Measurements from ENCODE around the gene TMEM26.

TMEM26 gene

DNA sequence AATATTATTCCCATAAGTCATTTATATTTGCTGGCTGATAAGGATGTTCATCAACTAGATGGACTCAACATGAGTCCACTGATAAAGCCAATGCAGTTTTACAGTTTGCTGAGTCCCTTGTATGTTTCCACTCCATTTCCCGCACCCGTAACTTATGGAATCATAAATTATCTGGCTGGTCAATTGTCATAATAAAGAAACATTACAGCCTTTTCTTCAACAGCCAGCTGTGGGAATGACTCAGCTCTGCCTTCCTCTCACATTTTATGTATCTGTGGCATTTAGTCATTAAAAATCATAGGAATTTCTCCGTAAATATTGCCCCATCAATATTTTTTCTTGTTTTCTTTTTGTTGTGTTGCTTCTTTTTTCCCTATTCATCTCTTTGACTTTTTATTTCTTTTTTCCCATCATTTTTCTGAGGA lies 22.3 kb upstream of the TMEM26 start:
- H3K36me3 ChIP-seq (ENCODE audit: insufficient read depth, low read depth, low read length) = no peaks in the 10 kb centered on the region
- H3K4me3 ChIP-seq (ENCODE audit: low read length) = no peak overlapping the region
- no peaks in the 10 kb centered on the region for H3K9me3 ChIP-seq (ENCODE audit: insufficient read depth, low read depth, low read length)
- no peaks in the 10 kb centered on the region for H3K27me3 ChIP-seq (ENCODE audit: insufficient read depth, low read length)
- peaks cover 4% of the 10 kb centered on the region; the same call in 1 of the 2 replicates for H3K4me1 ChIP-seq (ENCODE audit: insufficient read depth, low read length)
- H3K9ac ChIP-seq (ENCODE audit: low read depth, low read length) = no peak overlapping the region
- H3K27ac ChIP-seq (ENCODE audit: low read length) = no peak overlapping the region

DNA sequence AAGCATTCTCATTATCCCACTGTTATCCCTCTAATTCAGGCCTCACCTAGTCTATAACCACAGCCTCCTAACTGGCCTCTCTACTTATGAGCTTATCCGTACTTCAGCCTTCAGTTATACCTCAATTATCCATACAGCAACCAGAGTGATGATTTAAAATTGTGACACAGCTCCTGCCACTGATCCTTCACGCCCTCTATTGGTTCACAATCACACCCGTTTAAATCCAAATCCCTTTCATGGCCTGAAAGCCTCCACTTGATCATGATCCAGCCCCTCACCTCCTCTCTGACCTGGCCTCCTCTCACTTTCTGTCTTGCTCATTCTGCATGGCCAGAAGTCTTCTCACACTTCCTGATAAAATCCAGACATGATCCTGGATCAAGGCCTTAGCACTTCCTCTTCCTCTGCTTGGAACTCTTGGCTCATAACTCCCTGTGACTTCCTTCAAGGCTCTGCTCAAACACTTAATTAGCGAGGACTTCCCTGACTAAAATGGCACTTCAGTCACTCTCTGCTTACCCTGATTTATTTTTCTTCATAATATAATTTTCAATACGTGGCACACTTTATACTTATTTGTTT lies 19.0 kb upstream of the TMEM26 start:
- H3K4me1 ChIP-seq (ENCODE audit: insufficient read depth, low read length) = no peaks in the 10 kb centered on the region
- no peak overlapping the region for H3K9ac ChIP-seq (ENCODE audit: low read depth, low read length)
- no peaks in the 10 kb centered on the region for H3K9me3 ChIP-seq (ENCODE audit: insufficient read depth, low read depth, low read length)
- no peak overlapping the region for H3K27ac ChIP-seq (ENCODE audit: low read length)
- H3K27me3 ChIP-seq (ENCODE audit: insufficient read depth, low read length) = no peaks in the 10 kb centered on the region
- H3K4me3 ChIP-seq (ENCODE audit: low read length) = no peak overlapping the region
- H3K36me3 ChIP-seq (ENCODE audit: insufficient read depth, low read depth, low read length) = no peaks in the 10 kb centered on the region

DNA sequence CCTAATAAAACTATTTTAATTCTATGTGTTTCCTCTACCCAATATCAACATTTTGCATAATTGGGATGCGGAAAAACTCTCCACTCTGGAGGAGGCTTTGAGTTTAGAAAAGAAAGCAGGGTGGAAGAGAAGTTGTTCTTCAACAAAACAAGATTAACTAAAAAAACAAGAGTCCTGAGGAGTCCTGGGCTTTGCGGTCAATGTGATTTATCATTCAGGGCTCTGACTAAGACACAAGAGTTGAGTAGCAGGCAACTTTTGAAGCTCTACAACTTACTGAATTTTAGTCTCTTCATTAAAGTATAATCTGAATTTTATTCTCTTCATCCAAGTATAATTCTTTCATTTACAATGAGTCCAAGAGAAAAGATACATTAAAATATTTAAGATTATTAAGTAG lies 18.3 kb upstream of the TMEM26 start:
- Histone ChIP-seq H3K9me3 (ENCODE audit: insufficient read depth, low read depth, low read length) (no peaks in the 10 kb centered on the region), H3K27me3 (ENCODE audit: insufficient read depth, low read length) (no peaks in the 10 kb centered on the region), H3K9ac (ENCODE audit: low read depth, low read length) (no peak overlapping the region), H3K4me1 (ENCODE audit: insufficient read depth, low read length) (no peaks in the 10 kb centered on the region), H3K36me3 (ENCODE audit: insufficient read depth, low read depth, low read length) (no peaks in the 10 kb centered on the region), H3K4me3 (ENCODE audit: low read length) (no peak overlapping the region), H3K27ac (ENCODE audit: low read length) (no peak overlapping the region)

DNA sequence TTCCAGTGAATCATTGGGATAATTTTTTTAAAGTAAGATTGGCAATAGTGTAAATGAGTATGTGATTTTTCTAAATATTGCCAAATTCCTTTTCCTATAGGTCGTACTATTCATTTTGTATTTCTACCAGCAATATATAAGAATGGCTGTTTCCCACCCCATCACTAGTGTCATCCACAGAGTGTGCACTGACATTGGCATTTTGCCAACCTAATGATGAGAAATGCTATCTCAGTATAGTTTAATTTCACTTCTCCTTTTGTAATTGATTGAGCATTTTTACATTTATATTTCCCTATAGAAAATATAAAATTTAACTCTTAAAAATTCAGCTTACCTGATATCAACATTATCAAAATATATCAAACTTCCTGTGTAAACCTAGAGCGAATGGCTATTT lies 17.6 kb upstream of the TMEM26 start:
- Histone ChIP-seq H3K9me3 (ENCODE audit: insufficient read depth, low read depth, low read length) (no peaks in the 10 kb centered on the region), H3K36me3 (ENCODE audit: insufficient read depth, low read depth, low read length) (no peaks in the 10 kb centered on the region), H3K4me1 (ENCODE audit: insufficient read depth, low read length) (no peaks in the 10 kb centered on the region), H3K27ac (ENCODE audit: low read length) (no peak overlapping the region), H3K4me3 (ENCODE audit: low read length) (no peak overlapping the region), H3K9ac (ENCODE audit: low read depth, low read length) (no peak overlapping the region), H3K27me3 (ENCODE audit: insufficient read depth, low read length) (no peaks in the 10 kb centered on the region)

DNA sequence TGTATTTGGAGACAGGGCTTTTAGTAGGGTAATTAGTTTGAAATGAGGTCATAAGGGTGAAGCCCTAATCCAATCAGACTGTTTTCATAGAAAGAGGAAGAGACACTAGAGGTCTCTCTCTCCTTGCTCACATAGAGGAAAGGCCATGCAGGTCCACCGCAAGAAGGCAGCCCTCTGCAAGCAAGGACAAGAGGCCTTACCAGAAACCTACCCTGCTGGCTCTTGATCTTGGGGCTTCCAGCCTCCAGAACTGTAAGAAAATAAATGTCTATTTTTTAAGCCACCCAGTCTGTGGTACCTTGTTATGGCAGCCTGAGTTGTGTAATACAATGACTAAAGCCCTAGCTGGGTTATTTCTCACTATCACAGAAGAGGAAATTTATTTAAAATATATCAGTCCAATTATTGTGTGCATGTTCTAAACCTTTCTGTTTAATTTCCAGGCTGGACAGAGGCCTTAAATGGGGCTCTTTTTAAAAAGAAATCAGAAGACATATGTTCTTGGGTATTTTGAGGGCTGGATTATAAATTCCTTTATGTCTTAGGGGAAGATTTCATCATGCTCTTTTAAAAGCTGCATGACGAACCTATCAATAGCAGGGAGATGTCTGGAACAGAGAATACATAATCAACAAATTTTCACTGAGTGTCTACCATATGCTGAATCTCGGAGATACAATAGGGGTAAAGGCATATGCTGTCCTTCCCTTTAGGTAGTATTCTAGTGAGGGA lies 12.9 kb upstream of the TMEM26 start:
- H3K27me3 ChIP-seq (ENCODE audit: insufficient read depth, low read length) = no peaks in the 10 kb centered on the region
- no peak overlapping the region for H3K9ac ChIP-seq (ENCODE audit: low read depth, low read length)
- H3K27ac ChIP-seq (ENCODE audit: low read length) = no peak overlapping the region
- no peaks in the 10 kb centered on the region for H3K36me3 ChIP-seq (ENCODE audit: insufficient read depth, low read depth, low read length)
- no peaks in the 10 kb centered on the region for H3K9me3 ChIP-seq (ENCODE audit: insufficient read depth, low read depth, low read length)
- H3K4me1 ChIP-seq (ENCODE audit: insufficient read depth, low read length) = no peaks in the 10 kb centered on the region
- H3K4me3 ChIP-seq (ENCODE audit: low read length) = no peak overlapping the region

DNA sequence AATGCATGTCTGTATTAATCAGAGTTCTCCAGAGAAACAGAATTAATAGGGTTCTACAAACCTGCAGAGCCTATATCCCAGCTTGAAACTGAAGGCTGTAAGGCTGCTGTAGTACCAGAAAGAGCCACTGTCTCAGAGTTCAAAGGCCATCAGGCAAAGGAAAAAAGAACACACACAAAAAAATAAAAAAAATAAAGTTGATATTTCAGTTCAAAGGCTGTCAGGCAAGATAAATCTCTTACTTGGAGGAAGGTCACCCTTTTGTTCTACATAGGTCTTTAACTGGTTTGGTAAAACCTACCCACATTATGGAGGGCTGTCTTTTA lies 12.0 kb upstream of the TMEM26 start:
- H3K27ac ChIP-seq (ENCODE audit: low read length) = no peak overlapping the region
- no peaks in the 10 kb centered on the region for H3K36me3 ChIP-seq (ENCODE audit: insufficient read depth, low read depth, low read length)

DNA sequence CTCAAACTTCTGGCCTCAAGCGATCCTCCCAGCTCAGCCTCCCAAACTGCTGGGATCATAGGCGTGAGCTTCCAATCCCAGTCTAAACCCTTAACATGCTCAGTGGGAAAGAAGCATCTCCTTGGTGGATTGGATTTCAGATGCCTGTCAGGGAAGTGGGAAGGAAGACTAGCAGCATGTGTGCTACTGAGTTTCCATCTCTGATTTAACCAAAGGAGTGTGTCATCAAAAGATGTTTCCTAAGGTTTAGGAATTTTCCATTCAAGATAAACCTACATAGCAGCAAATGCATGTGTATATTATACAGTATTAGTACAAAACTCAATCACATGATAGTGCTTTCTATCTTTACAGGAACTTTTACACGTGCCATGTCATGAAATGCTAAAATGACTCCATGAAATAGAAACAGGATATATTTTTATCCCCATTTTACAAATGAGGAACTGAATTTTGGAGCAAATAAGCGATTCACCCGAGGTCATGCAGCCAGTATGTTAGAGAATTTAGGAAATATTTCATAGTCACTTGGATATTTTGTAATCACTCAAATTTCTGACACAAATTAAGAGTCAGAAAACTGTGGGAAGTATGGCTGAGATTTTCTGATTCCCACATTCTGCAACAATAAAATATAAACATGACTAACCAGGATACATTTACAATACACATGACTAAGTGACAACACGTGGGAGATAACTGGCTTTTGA lies 11.4 kb upstream of the TMEM26 start:
- Histone ChIP-seq H3K4me1 (ENCODE audit: insufficient read depth, low read length) (no peaks in the 10 kb centered on the region), H3K9ac (ENCODE audit: low read depth, low read length) (no peak overlapping the region), H3K27ac (ENCODE audit: low read length) (no peak overlapping the region), H3K4me3 (ENCODE audit: low read length) (no peak overlapping the region), H3K36me3 (ENCODE audit: insufficient read depth, low read depth, low read length) (no peaks in the 10 kb centered on the region), H3K27me3 (ENCODE audit: insufficient read depth, low read length) (no peaks in the 10 kb centered on the region), H3K9me3 (ENCODE audit: insufficient read depth, low read depth, low read length) (no peaks in the 10 kb centered on the region)

More for the DNA sequence above, 12.0 kb upstream of the TMEM26 start:
- Histone ChIP-seq H3K9ac (ENCODE audit: low read depth, low read length) (no peak overlapping the region), H3K9me3 (ENCODE audit: insufficient read depth, low read depth, low read length) (no peaks in the 10 kb centered on the region), H3K4me3 (ENCODE audit: low read length) (no peak overlapping the region), H3K4me1 (ENCODE audit: insufficient read depth, low read length) (no peaks in the 10 kb centered on the region), H3K27me3 (ENCODE audit: insufficient read depth, low read length) (no peaks in the 10 kb centered on the region)

DNA sequence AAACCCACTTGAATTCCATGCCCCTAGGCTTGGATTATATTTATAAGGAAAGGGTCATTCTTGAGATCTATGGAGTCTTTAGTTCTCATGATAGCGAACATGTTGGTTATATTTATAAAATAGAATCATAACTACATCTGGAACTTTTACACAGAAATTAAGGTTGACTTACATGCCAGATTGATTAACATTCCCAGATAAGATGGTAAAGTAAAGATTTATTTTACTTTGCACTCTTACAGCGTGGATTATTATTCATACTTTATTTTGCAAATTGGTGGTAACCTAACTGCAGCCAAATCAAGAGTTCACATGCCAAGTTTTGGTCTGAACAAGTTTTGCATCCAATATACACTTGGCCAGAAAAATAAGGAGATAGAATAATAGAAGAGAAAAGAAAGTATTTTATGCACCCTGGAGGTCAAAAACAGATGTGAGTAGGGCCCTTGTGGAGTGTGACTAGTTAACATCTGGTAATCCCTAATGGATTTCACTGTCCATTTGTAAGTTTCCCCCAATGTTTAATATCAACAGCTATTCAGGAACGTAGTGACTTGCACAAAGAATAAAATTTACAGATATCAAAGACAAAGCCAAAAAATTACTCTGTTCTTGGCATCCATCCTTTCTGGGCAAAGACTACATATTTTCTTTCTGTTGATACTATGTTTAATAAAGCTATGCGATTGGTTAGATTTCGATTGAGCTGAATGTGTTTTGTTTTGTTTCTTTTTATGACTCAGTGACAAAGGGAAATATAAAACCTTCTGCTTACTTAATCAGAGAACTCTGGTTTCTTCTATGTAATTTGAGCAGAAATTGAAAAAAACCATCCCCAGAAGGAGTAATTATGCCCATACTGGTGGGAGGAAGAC lies 10.1 kb upstream of the TMEM26 start:
- Histone ChIP-seq H3K9me3 (ENCODE audit: insufficient read depth, low read depth, low read length) (no peaks in the 10 kb centered on the region), H3K27ac (ENCODE audit: low read length) (no peak overlapping the region), H3K4me1 (ENCODE audit: insufficient read depth, low read length) (no peaks in the 10 kb centered on the region), H3K4me3 (ENCODE audit: low read length) (no peak overlapping the region), H3K27me3 (ENCODE audit: insufficient read depth, low read length) (no peaks in the 10 kb centered on the region), H3K9ac (ENCODE audit: low read depth, low read length) (no peak overlapping the region), H3K36me3 (ENCODE audit: insufficient read depth, low read depth, low read length) (no peaks in the 10 kb centered on the region)

DNA sequence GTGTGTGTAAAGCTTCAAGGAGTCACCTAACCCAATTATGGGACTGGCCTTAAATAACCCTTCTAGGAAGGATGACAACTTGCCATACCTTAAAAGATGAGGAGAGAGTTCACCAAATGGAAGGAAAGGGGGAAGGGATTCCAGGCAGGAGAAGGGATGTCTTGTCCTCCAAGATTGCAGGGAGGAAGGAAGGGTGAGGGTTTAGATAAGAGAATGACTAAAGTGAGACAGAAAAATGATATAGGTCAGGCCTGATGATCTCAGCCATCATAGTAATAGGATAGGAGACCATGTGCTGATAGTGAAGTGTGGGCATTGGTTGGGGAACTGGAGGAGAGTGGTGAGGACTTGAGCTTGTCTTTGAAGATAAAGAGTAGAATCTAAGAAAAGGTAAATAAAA lies 7.7 kb upstream of the TMEM26 start:
- H3K4me3 ChIP-seq (ENCODE audit: low read length) = no peak overlapping the region
- no peaks in the 10 kb centered on the region for H3K36me3 ChIP-seq (ENCODE audit: insufficient read depth, low read depth, low read length)
- no peaks in the 10 kb centered on the region for H3K4me1 ChIP-seq (ENCODE audit: insufficient read depth, low read length)
- peaks cover 6% of the 10 kb centered on the region for H3K27me3 ChIP-seq (ENCODE audit: insufficient read depth, low read length)
- no peak overlapping the region for H3K27ac ChIP-seq (ENCODE audit: low read length)
- no peak overlapping the region for H3K9ac ChIP-seq (ENCODE audit: low read depth, low read length)
- H3K9me3 ChIP-seq (ENCODE audit: insufficient read depth, low read depth, low read length) = no peaks in the 10 kb centered on the region

DNA sequence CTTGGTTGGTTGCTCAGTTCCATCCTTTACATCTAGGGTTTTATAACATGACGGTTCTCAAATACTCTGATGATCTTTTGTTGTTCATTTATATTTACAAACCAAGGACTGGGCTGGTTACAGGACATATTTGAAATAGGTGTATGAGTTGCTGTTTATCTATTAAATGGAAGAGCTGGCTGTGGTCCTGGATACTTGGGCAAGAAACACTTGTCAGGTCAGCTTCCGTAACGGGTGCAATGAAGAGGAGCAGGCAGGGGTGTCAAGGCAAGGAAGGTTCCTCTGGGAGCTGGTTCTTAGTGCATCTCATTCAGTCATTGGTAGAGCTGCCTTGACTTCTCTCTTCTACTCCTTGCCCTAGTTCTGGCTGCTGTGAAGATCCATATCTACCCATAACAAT lies 4.8 kb upstream of the TMEM26 start:
- Histone ChIP-seq H3K36me3 (ENCODE audit: insufficient read depth, low read depth, low read length) (no peaks in the 10 kb centered on the region), H3K9me3 (ENCODE audit: insufficient read depth, low read depth, low read length) (no peaks in the 10 kb centered on the region), H3K4me3 (ENCODE audit: low read length) (no peak overlapping the region), H3K9ac (ENCODE audit: low read depth, low read length) (no peak overlapping the region), H3K27me3 (ENCODE audit: insufficient read depth, low read length) (peaks cover 34% of the 10 kb centered on the region), H3K4me1 (ENCODE audit: insufficient read depth, low read length) (no peaks in the 10 kb centered on the region; the same call in 1 of the 2 replicates), H3K27ac (ENCODE audit: low read length) (no peak overlapping the region)

DNA sequence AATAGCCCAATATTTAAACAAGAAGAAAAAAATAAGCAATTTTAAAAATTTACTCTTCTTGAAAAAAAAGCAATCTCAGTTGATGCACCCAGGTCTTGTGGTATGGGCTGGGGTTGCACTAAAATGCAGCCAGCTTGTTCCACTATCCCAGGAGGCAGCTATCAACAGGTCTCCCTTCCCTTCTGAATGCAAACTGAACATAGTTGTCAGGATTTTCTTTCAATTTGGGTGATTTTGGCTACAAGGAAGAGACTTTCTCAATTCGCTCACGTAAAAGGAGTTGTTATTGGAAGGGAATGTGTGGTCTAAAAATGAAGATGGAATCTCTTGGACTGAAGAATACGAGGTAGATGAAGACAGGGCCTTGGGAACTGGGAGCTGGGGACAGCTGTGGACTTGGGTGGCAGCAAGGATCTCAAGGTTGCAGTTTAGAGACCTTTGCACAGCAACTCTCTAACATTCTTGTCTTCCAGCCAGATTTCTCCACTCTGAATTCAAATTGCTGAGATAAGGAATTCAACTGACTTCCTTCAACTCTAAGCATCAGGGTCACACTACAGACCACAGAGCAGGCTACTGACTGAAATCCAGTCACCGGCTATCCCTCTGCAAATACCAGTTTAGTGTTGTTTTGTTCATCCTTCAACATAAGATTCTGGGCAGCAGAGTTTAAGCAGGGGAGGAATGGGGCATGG lies 3.1 kb upstream of the TMEM26 start:
- H3K9ac ChIP-seq (ENCODE audit: low read depth, low read length) = no peak overlapping the region
- no peaks in the 10 kb centered on the region for H3K36me3 ChIP-seq (ENCODE audit: insufficient read depth, low read depth, low read length)
- H3K27ac ChIP-seq (ENCODE audit: low read length) = no peak overlapping the region
- H3K9me3 ChIP-seq (ENCODE audit: insufficient read depth, low read depth, low read length) = no peaks in the 10 kb centered on the region
- H3K4me3 ChIP-seq (ENCODE audit: low read length) = no peak overlapping the region
- H3K4me1 ChIP-seq (ENCODE audit: insufficient read depth, low read length) = peaks cover 4% of the 10 kb centered on the region; the same call in 1 of the 2 replicates
- peaks cover 52% of the 10 kb centered on the region for H3K27me3 ChIP-seq (ENCODE audit: insufficient read depth, low read length)
